HG03025 (cell line): ENCODE measurements around the gene CNOT6.
"Not testable (repeated sequence)": the region's sequence is repeated elsewhere in the genome, so short reads cannot be mapped to it uniquely, and the experiment has no call there.

Experiments
- ATAC-seq: cut with Tn5 transposase; IDR thresholded peaks from one replicate; pipeline ENCODE4 v1.9.1; 2021; ENCODE audit warnings: mild to moderate bottlenecking, moderate library complexity; ENCODE audit not compliant: unreplicated experiment, low FRiP score

Gene CNOT6

GRCh38 chr5:180494060-180494509 lies at the start of gene CNOT6:
Gene CNOT6, plus strand, starts transcription at chr5:180494379. Its CDS starts 34,898 bp downstream, at chr5:180529277.
- ATAC-seq = peak; percentile 85

GRCh38 chr5:180454752-180455151 lies 39.4 kb upstream of the CNOT6 start:
- ATAC-seq = no peak

GRCh38 chr5:180455872-180456271 lies 38.3 kb upstream of the CNOT6 start:
- no peak for ATAC-seq

- no peak for ATAC-seq
Observed at GRCh38 chr5:180456792-180457191, 37.4 kb upstream of the CNOT6 start.

GRCh38 chr5:180458852-180459673 lies 35.1 kb upstream of the CNOT6 start:
- ATAC-seq = not testable (repeated sequence)

GRCh38 chr5:180459674-180460142 lies 34.5 kb upstream of the CNOT6 start:
- not testable (repeated sequence) for ATAC-seq

GRCh38 chr5:180460834-180461233 lies 33.3 kb upstream of the CNOT6 start:
- no peak for ATAC-seq

GRCh38 chr5:180461303-180461702 lies 32.9 kb upstream of the CNOT6 start:
- no peak for ATAC-seq

GRCh38 chr5:180463216-180463900 lies 30.8 kb upstream of the CNOT6 start:
- ATAC-seq = no peak

- no peak for ATAC-seq
Observed at GRCh38 chr5:180463916-180464602, 30.1 kb upstream of the CNOT6 start.

- ATAC-seq = no peak
Observed at GRCh38 chr5:180464603-180464970, 29.6 kb upstream of the CNOT6 start.

GRCh38 chr5:180465052-180465451 lies 29.1 kb upstream of the CNOT6 start:
- ATAC-seq = not testable (repeated sequence)

- ATAC-seq = no peak
Observed at GRCh38 chr5:180466316-180466715, 27.9 kb upstream of the CNOT6 start.

GRCh38 chr5:180467028-180467975 lies 26.9 kb upstream of the CNOT6 start:
- no peak for ATAC-seq

GRCh38 chr5:180467989-180468731 lies 26.0 kb upstream of the CNOT6 start:
- no peak for ATAC-seq

- ATAC-seq = no peak
Observed at GRCh38 chr5:180468732-180469585, 25.2 kb upstream of the CNOT6 start.

GRCh38 chr5:180469586-180469865 lies 24.7 kb upstream of the CNOT6 start:
- ATAC-seq = no peak

- no peak for ATAC-seq
Observed at GRCh38 chr5:180469866-180470265, 24.3 kb upstream of the CNOT6 start.

- ATAC-seq = no peak
Observed at GRCh38 chr5:180470361-180470760, 23.8 kb upstream of the CNOT6 start.
